Cardiac fibroblast (primary cell): Measurements from ENCODE around the gene TNFRSF14.

Experiments used
- DNase-seq, 2 donors: peaks; one replicate each; pipeline versions ENCODE4 v3.0.0 to v3.0.0-alpha.2; 2010; ENCODE audit warnings: low read depth in 2 of 2
- H3K4me3 ChIP-seq, 2 donors: replicated peaks in 1 of 2; 1 replicate in 1 of 2; 2 replicates in 1 of 2; pipeline ENCODE4 v1.5.1; 2011; ENCODE audit warnings: low read depth in 2 of 2, low read length in 2 of 2, mild to moderate bottlenecking in 2 of 2, moderate library complexity in 1 of 2
- TF ChIP-seq, protein P1 (sequence below): IDR thresholded peaks from one replicate; pipeline ENCODE4 v1.5.1; 2011; ENCODE audit warnings: low read depth, mild to moderate bottlenecking, low read length, inconsistent platforms

Gene TNFRSF14

DNA sequence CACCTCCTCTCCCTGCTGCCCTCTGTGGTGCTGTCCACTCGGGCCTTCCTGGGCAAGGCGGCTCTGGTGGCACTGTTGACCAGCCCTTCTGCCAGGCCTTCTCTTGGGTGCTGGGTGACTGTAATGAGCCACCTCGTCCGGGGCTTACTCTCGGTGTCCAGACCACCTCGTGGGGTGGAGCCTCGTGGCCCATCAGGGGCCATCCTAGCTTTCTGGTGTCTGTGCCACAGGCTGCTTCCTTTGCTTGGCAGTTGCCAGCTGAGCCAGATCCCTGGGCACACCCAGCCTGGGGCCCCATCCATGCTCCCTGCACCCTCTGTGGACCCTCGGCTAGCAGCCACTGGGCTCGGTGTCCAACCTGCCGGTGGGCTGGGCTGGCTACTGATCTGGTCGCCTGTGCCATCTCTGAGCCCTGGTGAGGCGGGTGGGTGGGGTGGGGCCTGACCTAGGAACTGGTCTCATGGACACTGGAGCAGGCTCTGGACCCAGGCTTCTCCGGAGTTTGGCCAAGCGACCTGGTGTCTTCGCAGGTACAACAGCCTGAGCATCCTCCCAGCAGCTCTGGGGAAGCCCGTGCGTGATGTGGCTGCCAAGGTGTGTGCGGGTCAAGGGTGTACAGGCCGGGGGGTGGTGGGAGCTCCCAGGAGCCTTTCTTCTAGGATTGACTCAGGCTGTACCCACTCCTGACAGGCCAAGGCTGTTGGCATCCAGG, 31.8 kb downstream of the TNFRSF14 start:
- H3K4me3 ChIP-seq: no peak overlapping the region
- TF ChIP-seq, protein P1, sequence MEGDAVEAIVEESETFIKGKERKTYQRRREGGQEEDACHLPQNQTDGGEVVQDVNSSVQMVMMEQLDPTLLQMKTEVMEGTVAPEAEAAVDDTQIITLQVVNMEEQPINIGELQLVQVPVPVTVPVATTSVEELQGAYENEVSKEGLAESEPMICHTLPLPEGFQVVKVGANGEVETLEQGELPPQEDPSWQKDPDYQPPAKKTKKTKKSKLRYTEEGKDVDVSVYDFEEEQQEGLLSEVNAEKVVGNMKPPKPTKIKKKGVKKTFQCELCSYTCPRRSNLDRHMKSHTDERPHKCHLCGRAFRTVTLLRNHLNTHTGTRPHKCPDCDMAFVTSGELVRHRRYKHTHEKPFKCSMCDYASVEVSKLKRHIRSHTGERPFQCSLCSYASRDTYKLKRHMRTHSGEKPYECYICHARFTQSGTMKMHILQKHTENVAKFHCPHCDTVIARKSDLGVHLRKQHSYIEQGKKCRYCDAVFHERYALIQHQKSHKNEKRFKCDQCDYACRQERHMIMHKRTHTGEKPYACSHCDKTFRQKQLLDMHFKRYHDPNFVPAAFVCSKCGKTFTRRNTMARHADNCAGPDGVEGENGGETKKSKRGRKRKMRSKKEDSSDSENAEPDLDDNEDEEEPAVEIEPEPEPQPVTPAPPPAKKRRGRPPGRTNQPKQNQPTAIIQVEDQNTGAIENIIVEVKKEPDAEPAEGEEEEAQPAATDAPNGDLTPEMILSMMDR: no peak
- no peak for DNase-seq

DNA sequence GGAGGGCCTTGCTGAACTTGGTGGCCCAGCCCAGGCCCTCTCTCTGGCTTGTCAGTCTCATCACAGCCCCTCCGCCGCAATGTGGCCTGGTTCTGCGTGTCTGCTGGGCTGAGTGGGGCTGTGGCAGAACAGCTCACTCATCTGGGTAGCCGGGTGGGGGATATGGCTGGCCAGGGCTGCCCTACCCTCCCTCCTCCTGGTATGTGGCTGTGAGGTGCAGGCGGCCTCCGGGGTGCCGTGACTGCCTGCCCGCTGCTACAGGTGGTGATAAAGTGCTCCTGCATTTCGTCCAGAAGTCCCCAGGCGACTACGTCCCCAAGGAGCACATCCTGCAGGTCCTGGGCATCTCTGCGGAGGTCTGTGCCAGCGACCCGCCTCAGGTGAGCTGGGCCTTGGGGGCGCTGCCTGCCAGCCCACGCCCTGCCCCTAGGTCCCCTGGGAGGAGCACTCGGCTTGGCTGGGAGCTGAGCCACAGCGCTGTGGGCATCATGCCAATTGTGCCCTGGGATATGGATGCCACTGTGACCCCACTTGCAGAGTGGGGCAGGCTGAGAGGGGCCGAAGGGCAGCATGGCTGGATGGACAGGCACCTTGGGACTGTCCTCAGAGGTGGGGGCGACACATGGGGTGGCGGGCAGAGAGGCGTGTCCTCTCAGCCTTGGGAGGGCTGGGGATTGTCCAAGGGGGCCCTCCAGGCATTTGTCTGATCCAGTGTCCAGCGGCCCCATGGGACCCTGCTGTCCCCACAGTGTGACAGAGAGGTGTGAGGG, 32.7 kb downstream of the TNFRSF14 start:
- DNase-seq: no peak
- no peak overlapping the region for H3K4me3 ChIP-seq
- TF ChIP-seq, protein P1: no peak

DNA sequence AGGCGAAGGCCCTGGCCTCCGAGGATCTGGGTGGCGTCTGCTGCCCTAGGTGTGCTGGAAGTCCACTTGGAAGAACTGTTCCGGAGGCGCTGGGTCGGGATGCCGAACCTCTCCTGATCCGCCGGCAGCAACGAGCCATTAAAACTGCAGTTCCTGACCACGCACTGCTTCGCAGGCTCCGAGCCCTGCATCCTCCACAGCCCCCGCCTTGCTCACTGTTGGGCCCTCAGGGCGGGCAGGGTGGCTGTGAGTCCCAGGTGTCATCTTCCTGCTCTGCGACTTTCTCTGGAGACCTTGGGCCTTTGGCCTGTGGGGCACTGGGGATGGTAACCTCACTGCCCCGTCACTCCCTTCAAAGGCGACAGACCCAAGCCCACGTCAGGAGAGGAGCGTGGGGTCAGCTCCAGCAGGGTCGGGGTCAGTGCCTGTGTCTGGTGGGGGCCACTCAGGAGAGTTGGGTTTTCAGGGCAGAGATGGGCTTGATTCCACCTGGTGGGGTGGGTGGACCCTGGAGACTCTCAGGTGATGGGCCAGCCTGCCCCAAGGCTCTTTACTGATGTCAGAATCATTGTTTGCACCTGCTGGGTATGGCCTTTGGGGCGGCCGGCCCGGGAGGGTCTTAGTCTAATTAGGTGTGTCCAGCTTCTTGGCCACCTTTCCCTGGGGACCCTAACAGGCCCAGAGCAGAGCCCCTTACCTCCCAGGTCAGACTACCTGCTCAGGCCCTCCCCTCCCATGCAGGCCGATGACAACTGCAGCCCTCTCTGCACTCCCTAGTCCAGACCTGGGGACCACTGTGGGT, 33.5 kb downstream of the TNFRSF14 start:
- DNase-seq: no peak
- TF ChIP-seq, protein P1: no peak

DNA sequence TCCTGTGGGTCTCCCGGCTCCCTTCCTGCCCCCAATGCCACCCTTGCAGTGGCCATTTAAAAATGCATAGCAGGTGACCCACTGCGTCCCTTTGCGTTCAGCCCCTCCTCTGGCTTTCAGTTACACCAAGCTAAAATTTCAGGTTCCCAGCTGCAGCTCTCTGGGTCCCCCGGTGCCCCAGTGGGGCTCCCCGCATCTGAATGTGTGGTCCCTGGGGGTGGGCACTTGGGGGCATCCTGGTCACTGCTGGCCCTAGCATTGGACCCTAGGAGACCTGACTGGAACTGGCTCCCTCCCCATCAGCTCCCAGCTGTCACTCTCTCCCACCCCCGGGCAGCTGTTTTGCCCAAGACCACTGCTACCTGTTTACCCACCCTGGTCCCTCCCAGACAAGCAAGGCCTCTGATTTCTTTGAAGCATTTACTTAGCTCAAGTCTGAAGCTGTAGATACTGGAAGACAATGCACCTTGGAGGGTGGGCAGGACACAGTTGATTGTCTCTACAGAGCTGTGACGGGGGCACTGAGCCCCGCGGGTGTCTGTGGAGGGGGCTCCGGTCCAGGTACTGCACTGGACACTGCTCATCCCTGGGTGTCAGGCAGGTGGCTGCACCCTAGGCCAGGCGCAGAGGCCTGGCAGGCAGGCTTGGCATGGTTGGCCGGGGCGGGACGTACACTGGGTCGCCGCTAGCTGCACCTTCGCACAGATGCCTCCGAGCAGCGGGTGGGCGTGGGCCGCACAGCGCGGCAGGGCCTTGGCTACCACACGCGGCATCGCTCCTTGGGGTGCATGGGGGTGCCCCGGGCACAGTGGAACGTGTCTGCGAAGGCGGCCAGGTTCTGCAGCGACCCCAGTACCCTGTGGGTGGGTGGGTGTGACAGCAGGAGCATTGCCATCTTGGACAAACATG, 34.3 kb downstream of the TNFRSF14 start:
- no peak for DNase-seq
- TF ChIP-seq, protein P1: no peak
- H3K4me3 ChIP-seq: no peak overlapping the region

More for the DNA sequence above, 33.5 kb downstream of the TNFRSF14 start:
- no peak overlapping the region for H3K4me3 ChIP-seq

DNA sequence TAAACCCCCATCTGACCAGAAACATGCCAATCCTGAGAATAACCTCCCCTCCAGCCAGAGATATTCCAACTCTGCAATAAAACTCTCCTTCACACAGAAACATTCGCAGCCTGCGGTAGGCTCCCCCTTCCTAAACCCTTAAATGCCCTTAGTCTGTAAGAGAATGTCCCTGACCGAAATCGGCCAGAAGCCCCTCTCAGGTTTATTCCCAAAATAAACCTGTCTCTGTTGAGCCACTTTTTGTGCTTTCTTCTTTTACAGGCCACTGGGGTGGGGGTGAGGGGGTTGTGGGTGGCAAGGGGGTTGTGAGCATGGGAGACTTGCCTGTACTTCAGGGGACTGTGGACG, 35.0 kb downstream of the TNFRSF14 start:
- no peak overlapping the region for H3K4me3 ChIP-seq
- no peak for DNase-seq
- TF ChIP-seq, protein P1: no peak
